Endodermal cell (in vitro differentiated cells): ENCODE results near the gene PPP2R3A. TPM values are rescaled to one million over a fixed set of nuclear protein-coding genes. Genes with fewer than 3 reads are reported as not detected.

Source experiments
- DNase-seq: peaks from one replicate; pipeline ENCODE4 v3.0.0-alpha.2; 2017
- H3K27ac ChIP-seq: 2 replicates; pipeline ENCODE4 v1.5.1; 2013; ENCODE audit warnings: mild to moderate bottlenecking, low read depth, low read length, moderate library complexity
- H3K27me3 ChIP-seq: 2 replicates; pipeline ENCODE4 v1.6.1; 2013; ENCODE audit warnings: mild to moderate bottlenecking, low read length, moderate library complexity; ENCODE audit not compliant: insufficient read depth, control insufficient read depth, poor library complexity, severe bottlenecking
- H3K36me3 ChIP-seq: 2 replicates; pipeline ENCODE4 v1.7.0; 2013; ENCODE audit warnings: mild to moderate bottlenecking, low read length, moderate library complexity; ENCODE audit not compliant: control insufficient read depth, insufficient read depth
- H3K4me1 ChIP-seq: one replicate; pipeline ENCODE4 v1.7.0; 2013; ENCODE audit warnings: low read length; ENCODE audit not compliant: control insufficient read depth, insufficient read depth
- H3K4me3 ChIP-seq: 2 replicates; pipeline ENCODE4 v1.5.1; 2013; ENCODE audit warnings: mild to moderate bottlenecking, low read length, moderate library complexity
- H3K9ac ChIP-seq: 2 replicates; pipeline ENCODE4 v1.6.1; 2013; ENCODE audit warnings: mild to moderate bottlenecking, low read length, moderate library complexity; ENCODE audit not compliant: poor library complexity, severe bottlenecking; ENCODE audit errors: extremely low read depth
- H3K9me3 ChIP-seq: 2 replicates; pipeline ENCODE4 v1.6.1; 2013; ENCODE audit warnings: mild to moderate bottlenecking, low read length, moderate library complexity; ENCODE audit not compliant: control insufficient read depth
- H3K27ac Mint-ChIP-seq: 2 replicates; pipeline ENCODE4 v1.8.0; 2020; ENCODE audit warnings: mixed read lengths
- H3K27me3 Mint-ChIP-seq: 2 replicates; pipeline ENCODE4 v1.8.0; 2021; ENCODE audit warnings: mild to moderate bottlenecking, mixed read lengths; ENCODE audit not compliant: insufficient read depth
- H3K36me3 Mint-ChIP-seq: 2 replicates; pipeline ENCODE4 v1.8.0; 2020; ENCODE audit warnings: low read depth, mixed read lengths
- H3K4me1 Mint-ChIP-seq: 2 replicates; pipeline ENCODE4 v1.8.0; 2020; ENCODE audit warnings: mixed read lengths
- H3K4me3 Mint-ChIP-seq: 2 replicates; pipeline ENCODE4 v1.8.0; 2020; ENCODE audit warnings: mild to moderate bottlenecking, moderate library complexity, mixed read lengths
- H3K9me3 Mint-ChIP-seq: 2 replicates; pipeline ENCODE4 v1.8.0; 2020; ENCODE audit warnings: mild to moderate bottlenecking, mixed read lengths
- WGBS, 2 experiments: methylation state at CpG; one replicate each; pipeline versions ENCODE4 v1.1.5 to v1.1.7; 2013; ENCODE audit warnings: missing lambda C conversion rate in 2 of 2, mixed read lengths in 1 of 2; ENCODE audit not compliant: insufficient coverage in 1 of 2, insufficient read length in 1 of 2; 5-methylcytosine and 5-hydroxymethylcytosine counted together
- total RNA-seq, 2 donors: library from RNA; stranded (reverse); fragmentation: NEBNext Ultra II Directional in 1 of 2; extraction: Animal tissue kit (Norgen Biotek cat#: 25700) in 1 of 2; gene quantifications; 2 replicates in 1 of 2; 3 replicates in 1 of 2; pipeline ENCODE4 v1.2.1, GENCODE V29; 2021
- TF ChIP-seq, protein P1 (sequence below): fragments of 200-600 bp; sonication (generic); conservative IDR thresholded peaks from 2 replicates; pipeline ENCODE4 v1.5.0; 2021; ENCODE audit warnings: antibody characterized with exemption, mild to moderate bottlenecking

PPP2R3A gene
- total RNA-seq, 2 donors from 2014 or later: 12.5 to 16.5 TPM

DNA sequence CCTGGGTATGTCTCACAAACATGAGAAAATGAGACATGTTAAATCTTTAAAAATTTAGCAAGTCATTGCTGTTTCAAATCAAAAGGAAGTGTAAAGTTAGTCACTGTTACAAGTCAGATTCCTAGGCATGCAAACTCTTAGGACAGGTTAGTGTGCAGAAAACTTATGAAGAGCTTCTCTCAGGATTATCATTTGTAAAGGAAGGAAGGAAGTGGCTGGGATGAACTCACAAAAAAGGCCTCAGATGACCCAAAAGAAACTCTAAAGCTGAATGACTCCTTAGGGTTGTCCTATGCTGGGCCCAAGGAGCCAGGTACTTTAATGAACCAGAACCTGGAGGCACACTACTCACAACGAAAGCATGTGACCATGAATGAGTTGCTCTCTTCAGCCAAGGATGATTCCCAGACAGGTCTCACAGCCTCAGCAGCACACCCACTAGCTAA lies 205.6 kb downstream of the PPP2R3A start:
- Mint-ChIP-seq H3K27me3 (no peaks in the 10 kb centered on the region), H3K9me3 (no peaks in the 10 kb centered on the region), H3K27ac (no peak overlapping the region), H3K36me3 (peaks cover 12% of the 10 kb centered on the region), H3K4me3 (no peak overlapping the region), H3K4me1 (peaks cover 16% of the 10 kb centered on the region)
- H3K27me3 ChIP-seq: no peaks in the 10 kb centered on the region
- no peak overlapping the region for H3K27ac ChIP-seq
- H3K9ac ChIP-seq: no peak overlapping the region
- TF ChIP-seq, protein P1, sequence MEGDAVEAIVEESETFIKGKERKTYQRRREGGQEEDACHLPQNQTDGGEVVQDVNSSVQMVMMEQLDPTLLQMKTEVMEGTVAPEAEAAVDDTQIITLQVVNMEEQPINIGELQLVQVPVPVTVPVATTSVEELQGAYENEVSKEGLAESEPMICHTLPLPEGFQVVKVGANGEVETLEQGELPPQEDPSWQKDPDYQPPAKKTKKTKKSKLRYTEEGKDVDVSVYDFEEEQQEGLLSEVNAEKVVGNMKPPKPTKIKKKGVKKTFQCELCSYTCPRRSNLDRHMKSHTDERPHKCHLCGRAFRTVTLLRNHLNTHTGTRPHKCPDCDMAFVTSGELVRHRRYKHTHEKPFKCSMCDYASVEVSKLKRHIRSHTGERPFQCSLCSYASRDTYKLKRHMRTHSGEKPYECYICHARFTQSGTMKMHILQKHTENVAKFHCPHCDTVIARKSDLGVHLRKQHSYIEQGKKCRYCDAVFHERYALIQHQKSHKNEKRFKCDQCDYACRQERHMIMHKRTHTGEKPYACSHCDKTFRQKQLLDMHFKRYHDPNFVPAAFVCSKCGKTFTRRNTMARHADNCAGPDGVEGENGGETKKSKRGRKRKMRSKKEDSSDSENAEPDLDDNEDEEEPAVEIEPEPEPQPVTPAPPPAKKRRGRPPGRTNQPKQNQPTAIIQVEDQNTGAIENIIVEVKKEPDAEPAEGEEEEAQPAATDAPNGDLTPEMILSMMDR: no peak
- WGBS, 2 experiments: 94% methylated on average over 1 of the region's 1 CpG; no CpG with 5 or more reads in 1 of the 2 experiments
- H3K4me1 ChIP-seq: peaks cover 5% of the 10 kb centered on the region
- no peaks in the 10 kb centered on the region for H3K9me3 ChIP-seq
- peaks cover 3% of the 10 kb centered on the region for H3K36me3 ChIP-seq
- H3K4me3 ChIP-seq: no peak overlapping the region
- DNase-seq: no peak

DNA sequence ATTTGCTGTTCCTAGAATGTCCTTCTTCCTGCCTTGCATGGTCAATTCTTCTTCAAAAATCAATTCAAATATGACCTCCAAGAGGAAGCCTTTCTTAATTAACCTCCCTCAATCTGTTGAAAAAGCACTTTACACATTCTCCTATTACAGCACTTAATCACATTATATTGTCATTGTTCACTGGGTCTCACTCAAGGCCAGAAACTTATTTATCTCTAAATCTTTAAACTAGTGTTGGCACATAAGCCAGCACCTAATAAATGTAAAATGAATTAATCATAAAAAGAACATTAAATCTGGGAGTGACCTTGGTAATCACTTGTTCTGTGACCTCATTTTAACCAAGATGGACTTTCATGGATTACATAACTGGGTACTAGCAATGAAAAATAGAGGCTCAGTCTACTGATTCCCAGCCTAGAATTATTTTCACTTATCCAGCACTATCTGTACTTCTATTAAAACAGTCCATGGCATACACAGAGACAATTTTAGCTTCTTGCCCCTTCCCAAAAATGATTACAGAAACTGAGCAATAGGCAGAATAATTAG lies 208.5 kb downstream of the PPP2R3A start:
- no peaks in the 10 kb centered on the region for H3K36me3 Mint-ChIP-seq
- Histone ChIP-seq H3K27ac (no peak overlapping the region), H3K4me3 (peak overlapping the region; percentile 41), H3K9ac (no peak overlapping the region), H3K9me3 (no peaks in the 10 kb centered on the region), H3K36me3 (peaks cover 3% of the 10 kb centered on the region), H3K4me1 (peaks cover 5% of the 10 kb centered on the region), H3K27me3 (no peaks in the 10 kb centered on the region)
- TF ChIP-seq, protein P1: no peak
- no peak overlapping the region for H3K4me3 Mint-ChIP-seq
- H3K9me3 Mint-ChIP-seq: no peaks in the 10 kb centered on the region
- no peak overlapping the region for H3K27ac Mint-ChIP-seq
- peaks cover 4% of the 10 kb centered on the region for H3K4me1 Mint-ChIP-seq
- no peaks in the 10 kb centered on the region for H3K27me3 Mint-ChIP-seq
- no peak for DNase-seq

DNA sequence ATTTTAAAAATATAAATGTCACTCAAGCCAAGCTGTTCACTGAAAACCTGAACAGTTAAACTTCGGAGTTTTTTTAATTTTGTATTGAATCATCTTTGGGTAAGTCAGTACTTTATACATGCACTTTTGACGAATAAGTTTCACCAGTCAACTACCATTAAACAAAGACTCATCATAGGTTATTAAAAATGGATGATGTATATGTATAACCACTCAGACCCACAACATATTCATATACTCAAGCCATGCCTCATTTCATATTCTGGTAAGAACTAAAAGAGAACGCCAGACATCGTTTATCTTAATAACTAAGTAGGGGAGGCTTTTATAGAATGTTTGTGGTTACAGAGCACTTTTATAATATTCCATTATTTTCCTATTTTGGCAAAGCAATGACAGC lies 212.3 kb downstream of the PPP2R3A start:
- WGBS, 2 experiments: 83% methylated on average over 1 of the region's 4 CpGs; no CpG with 5 or more reads in 1 of the 2 experiments
- peaks cover 3% of the 10 kb centered on the region for H3K36me3 ChIP-seq
- H3K9me3 Mint-ChIP-seq: no peaks in the 10 kb centered on the region

More for the DNA sequence above, 212.3 kb downstream of the PPP2R3A start:
- TF ChIP-seq, protein P1: no peak
- Histone ChIP-seq H3K9me3 (no peaks in the 10 kb centered on the region), H3K9ac (no peak overlapping the region), H3K4me3 (no peak overlapping the region), H3K27me3 (no peaks in the 10 kb centered on the region), H3K27ac (no peak overlapping the region), H3K4me1 (peaks cover 5% of the 10 kb centered on the region)
- no peak for DNase-seq
- Mint-ChIP-seq H3K27me3 (no peaks in the 10 kb centered on the region), H3K4me1 (peaks cover 13% of the 10 kb centered on the region), H3K36me3 (no peaks in the 10 kb centered on the region), H3K4me3 (no peak overlapping the region), H3K27ac (no peak overlapping the region)
